Ascending aorta (tissue), 2 donors: Measurements from ENCODE around the gene MAP3K4. TPM values are rescaled to one million over a fixed set of nuclear protein-coding genes. Genes with fewer than 3 reads are reported as not detected.

Experiments
- DNase-seq, 2 donors: peaks; one replicate each; pipeline ENCODE4 v3.0.0-alpha.2; 2019; ENCODE audit warnings: low spot score in 2 of 2
- H3K27ac ChIP-seq, 2 donors: fragments of 200-600 bp; sonication (generic); one replicate each; pipeline ENCODE4 v1.5.1; 2016 to 2017; ENCODE audit warnings: mild to moderate bottlenecking in 1 of 2
- H3K27me3 ChIP-seq: fragments of 200-600 bp; sonication (generic); one replicate; pipeline ENCODE4 v1.5.1; 2017
- H3K36me3 ChIP-seq, 2 donors: fragments of 200-600 bp; sonication (generic); one replicate each; pipeline ENCODE4 v1.5.1; 2016
- H3K4me1 ChIP-seq, 2 donors: fragments of 200-600 bp; sonication (generic); one replicate each; pipeline ENCODE4 v1.5.1; 2016 to 2017; ENCODE audit warnings: mild to moderate bottlenecking in 1 of 2
- H3K4me3 ChIP-seq, 2 donors: fragments of 200-600 bp; sonication (generic); one replicate each; pipeline ENCODE4 v1.5.1; 2016 to 2017; ENCODE audit warnings: mild to moderate bottlenecking in 1 of 2
- H3K9me3 ChIP-seq, 2 donors: fragments of 200-600 bp; sonication (generic); one replicate each; pipeline ENCODE4 v1.5.1; 2016
- intact Hi-C: fragments of 100-400 bp; cut with DNase I; formaldehyde crosslinking; loops from one replicate; pipeline ENCODE4 v1.15.1; 2023
- total RNA-seq: library from RNA; depleted of rRNA; stranded (reverse); fragments of >200 nt; gene quantifications from one replicate; pipeline ENCODE4 v1.1.0, GENCODE V29; 2016
- TF ChIP-seq, protein P1 (sequence below), 3 experiments: fragments of 200-600 bp in 2 of 3; fragments of 450-650 bp in 1 of 3; sonication (generic) in 2 of 3; IDR thresholded peaks; one replicate each; pipeline ENCODE4 v1.5.1; 2016 to 2019; ENCODE audit warnings: antibody characterized with exemption in 3 of 3, mild to moderate bottlenecking in 1 of 3, moderate library complexity in 1 of 3

The MAP3K4 gene
- total RNA-seq, 1 donor from 2014 or later, result 14.9 TPM

DNA sequence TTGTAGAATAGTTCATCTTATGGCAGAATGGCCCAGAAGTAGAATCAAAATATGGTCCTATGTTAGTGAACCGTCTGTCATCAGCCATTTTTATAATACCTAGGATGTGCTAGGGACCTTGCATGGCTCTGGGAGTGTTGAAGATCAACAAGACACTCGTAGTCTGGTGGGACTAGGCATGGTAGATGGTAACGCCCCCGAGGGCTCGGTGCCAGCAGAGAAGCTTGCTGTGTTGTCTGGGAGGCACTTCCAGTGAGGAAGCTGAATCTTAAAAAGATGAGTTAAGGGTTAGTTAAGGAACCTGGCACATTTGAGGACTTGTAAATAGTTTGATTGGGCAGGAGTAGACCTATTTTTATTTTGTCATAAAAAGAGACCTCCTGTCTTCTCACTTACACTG, 82.4 kb downstream of the MAP3K4 start:
- intact Hi-C loops, result no loop called here
- no peak overlapping the region for H3K4me3 ChIP-seq
- TF ChIP-seq, protein P1, sequence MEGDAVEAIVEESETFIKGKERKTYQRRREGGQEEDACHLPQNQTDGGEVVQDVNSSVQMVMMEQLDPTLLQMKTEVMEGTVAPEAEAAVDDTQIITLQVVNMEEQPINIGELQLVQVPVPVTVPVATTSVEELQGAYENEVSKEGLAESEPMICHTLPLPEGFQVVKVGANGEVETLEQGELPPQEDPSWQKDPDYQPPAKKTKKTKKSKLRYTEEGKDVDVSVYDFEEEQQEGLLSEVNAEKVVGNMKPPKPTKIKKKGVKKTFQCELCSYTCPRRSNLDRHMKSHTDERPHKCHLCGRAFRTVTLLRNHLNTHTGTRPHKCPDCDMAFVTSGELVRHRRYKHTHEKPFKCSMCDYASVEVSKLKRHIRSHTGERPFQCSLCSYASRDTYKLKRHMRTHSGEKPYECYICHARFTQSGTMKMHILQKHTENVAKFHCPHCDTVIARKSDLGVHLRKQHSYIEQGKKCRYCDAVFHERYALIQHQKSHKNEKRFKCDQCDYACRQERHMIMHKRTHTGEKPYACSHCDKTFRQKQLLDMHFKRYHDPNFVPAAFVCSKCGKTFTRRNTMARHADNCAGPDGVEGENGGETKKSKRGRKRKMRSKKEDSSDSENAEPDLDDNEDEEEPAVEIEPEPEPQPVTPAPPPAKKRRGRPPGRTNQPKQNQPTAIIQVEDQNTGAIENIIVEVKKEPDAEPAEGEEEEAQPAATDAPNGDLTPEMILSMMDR (IDR thresholded peaks at IDR 0.05), result no peak
- no peaks in the 10 kb centered on the region for H3K27me3 ChIP-seq
- H3K27ac ChIP-seq, result no peak overlapping the region
- H3K36me3 ChIP-seq, result peaks cover 17 to 42% of the 10 kb centered on the region in 2 donors
- DNase-seq, result no peak
- no peaks in the 10 kb centered on the region for H3K9me3 ChIP-seq
- H3K4me1 ChIP-seq, result no peaks in the 10 kb centered on the region

DNA sequence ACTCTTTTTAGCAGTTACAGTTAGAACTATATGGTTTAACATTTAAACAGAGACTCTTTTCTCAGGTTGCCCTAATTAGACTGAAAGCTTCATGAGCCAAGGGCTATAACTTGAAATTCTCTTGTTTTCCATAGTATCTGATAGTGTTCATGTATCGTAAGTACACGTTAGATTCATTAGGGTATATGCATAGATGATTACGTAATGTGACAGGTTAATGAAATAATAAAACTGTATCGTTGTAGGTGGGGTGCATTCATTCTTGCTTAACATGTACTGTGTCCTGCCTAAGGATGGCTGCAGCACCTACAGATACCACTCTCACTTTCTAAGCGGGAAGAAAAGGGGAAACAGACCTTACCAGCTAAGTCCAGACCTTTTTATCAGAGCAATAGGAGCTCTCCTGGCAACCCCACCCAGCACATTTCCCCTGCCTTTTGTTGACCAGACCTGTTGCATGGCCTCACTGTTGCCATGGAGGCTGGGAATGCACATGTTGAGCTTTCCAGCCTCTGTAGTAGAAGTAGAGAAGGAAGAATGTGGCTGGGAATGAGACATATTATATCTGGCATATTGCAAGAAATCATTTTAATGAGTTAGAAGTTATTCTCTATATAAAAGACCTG, 83.0 kb downstream of the MAP3K4 start:
- DNase-seq, result no peak
- intact Hi-C loops, result no loop called here
- Histone ChIP-seq H3K9me3 (no peaks in the 10 kb centered on the region), H3K4me3 (no peak overlapping the region), H3K36me3 (peaks cover 17 to 48% of the 10 kb centered on the region in 2 donors), H3K4me1 (no peaks in the 10 kb centered on the region), H3K27me3 (no peaks in the 10 kb centered on the region), H3K27ac (no peak overlapping the region)
- TF ChIP-seq, protein P1 (IDR thresholded peaks at IDR 0.05), result no peak

DNA sequence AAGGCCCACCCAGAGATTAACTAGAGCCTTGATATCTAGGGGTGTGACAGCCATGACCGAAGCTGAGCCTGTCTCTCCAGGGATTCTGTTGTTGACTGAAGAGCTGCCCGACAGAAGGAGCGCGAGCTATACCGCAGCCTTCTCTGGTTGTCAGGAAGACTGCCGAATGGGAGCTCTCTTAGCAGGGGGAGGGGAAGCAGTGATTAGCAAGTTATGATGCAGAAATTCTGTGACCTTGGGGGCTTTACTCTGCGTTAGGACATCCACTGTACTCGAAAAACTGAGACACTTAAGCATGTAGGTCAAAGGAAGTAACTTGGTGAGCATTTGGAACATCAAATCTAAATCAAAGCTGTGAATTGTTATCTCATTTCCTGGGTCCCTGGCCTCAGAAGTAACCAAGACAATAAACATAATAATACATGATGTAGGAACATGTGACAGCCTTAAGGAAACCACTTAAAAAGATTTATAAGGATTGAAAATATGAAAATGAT, 84.7 kb downstream of the MAP3K4 start:
- TF ChIP-seq, protein P1 (IDR thresholded peaks at IDR 0.05), result no peak
- H3K9me3 ChIP-seq, result no peaks in the 10 kb centered on the region
- H3K4me1 ChIP-seq, result no peaks in the 10 kb centered on the region
- no peak overlapping the region for H3K27ac ChIP-seq
- no peaks in the 10 kb centered on the region for H3K27me3 ChIP-seq
- H3K4me3 ChIP-seq, result no peak overlapping the region
- no peak for DNase-seq
- H3K36me3 ChIP-seq, result peaks cover 15 to 53% of the 10 kb centered on the region in 2 donors
- intact Hi-C loops, result no loop called here

DNA sequence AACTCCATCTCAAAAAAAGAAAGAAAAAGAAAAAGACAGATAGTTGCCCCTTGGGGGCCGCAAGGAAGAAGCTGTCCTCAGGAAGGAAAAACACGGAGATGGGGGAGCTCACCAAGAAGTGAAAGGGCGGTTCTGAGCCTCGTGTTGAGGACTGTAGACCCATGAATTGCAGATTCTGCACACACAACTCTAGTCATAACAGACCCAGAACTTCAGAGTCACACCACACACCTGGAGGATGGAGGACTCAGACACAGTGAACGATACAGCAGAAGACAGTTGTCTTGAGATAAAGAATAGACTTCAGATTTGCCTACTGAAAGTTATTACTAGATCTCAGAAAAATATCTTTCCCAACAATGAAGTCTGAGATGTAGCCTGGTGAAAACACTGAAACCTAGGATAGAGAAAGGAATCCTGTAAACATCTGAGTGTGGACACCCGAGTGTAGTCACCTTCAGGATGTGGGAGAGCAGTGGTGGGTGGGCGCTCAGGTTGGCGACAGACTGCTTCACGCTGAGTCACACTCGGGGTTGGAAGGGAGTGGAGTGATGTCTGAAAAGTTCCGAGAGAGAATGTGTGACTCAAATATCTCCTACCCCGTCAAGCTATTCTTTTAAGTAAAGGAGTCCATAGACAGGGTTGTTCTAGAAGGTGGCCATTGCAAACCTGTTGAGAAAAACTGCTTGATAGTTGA, 88.1 kb downstream of the MAP3K4 start:
- no peak for DNase-seq
- Histone ChIP-seq H3K4me3 (no peak overlapping the region), H3K4me1 (no peaks in the 10 kb centered on the region), H3K36me3 (peaks cover 19 to 69% of the 10 kb centered on the region in 2 donors), H3K9me3 (no peaks in the 10 kb centered on the region), H3K27ac (no peak overlapping the region), H3K27me3 (no peaks in the 10 kb centered on the region)
- TF ChIP-seq, protein P1 (IDR thresholded peaks at IDR 0.05), result no peak
- intact Hi-C loops, result no loop called here

DNA sequence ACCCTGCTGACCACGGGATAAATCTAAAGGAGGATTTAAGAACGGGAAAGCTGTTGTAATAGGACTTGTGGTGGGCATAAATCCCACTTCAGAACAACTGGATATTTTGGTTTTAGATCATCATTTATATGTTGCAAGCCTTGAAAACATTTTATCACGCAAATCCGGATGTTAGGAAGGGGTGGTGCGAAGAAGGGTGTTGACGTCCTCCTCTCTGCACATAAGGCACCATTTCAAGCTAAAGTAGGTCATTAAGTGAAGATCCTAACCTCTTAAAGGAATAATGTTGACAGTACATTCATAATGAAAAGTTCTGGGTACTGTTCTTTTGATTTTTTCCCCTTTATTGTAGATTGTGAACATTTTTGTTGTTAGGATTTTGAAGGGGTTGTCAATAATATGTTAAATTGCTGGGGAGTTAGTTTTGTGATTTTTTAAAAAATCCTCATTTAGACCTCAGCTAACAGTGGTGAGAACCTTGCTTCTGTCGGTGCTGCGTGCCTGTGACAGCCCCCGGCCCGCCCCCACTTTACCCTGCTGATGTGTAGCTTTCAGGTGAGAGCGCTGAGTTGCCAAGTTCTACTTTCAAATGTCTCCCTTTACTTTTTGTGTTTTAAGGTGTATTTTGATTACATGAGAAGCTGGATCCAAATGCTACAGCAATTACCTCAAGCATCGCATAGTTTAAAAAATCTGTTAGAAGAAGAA, 88.8 kb downstream of the MAP3K4 start:
- DNase-seq, result no peak
- Histone ChIP-seq H3K27ac (no peak overlapping the region), H3K4me1 (no peaks in the 10 kb centered on the region), H3K36me3 (peaks cover 12 to 69% of the 10 kb centered on the region in 2 donors), H3K4me3 (no peak overlapping the region), H3K27me3 (no peaks in the 10 kb centered on the region), H3K9me3 (no peaks in the 10 kb centered on the region)
- TF ChIP-seq, protein P1 (IDR thresholded peaks at IDR 0.05), result no peak
- intact Hi-C loops, result no loop called here
